Measurements from ENCODE around the gene PLEKHM3. TPM values are rescaled to one million over a fixed set of nuclear protein-coding genes. Genes with fewer than 3 reads are reported as not detected.
A peak's percentile ranks its signal among the peaks of the same experiment; 100 is the strongest.
"Not testable (repeated sequence)": the region's sequence is repeated elsewhere in the genome, so short reads cannot be mapped to it uniquely, and the experiment has no call there.

Gene PLEKHM3
- total and polyA plus RNA-seq, 12 donors: 9.5 to 39.6 (median 21.7) TPM

GRCh38 chr2:207911215-207911614 is 114.1 kb downstream of the PLEKHM3 start:
- H3K27me3 ChIP-seq: no peaks in the 10 kb centered on the region
- intact Hi-C loops (cut with DNase I): no loop called here
- H3K4me3 ChIP-seq: no peak overlapping the region
- DNase-seq: no peak
- H3K4me1 ChIP-seq (replicated peaks in 1 of 2): no peaks in the 10 kb centered on the region
- TF ChIP-seq, protein P1, sequence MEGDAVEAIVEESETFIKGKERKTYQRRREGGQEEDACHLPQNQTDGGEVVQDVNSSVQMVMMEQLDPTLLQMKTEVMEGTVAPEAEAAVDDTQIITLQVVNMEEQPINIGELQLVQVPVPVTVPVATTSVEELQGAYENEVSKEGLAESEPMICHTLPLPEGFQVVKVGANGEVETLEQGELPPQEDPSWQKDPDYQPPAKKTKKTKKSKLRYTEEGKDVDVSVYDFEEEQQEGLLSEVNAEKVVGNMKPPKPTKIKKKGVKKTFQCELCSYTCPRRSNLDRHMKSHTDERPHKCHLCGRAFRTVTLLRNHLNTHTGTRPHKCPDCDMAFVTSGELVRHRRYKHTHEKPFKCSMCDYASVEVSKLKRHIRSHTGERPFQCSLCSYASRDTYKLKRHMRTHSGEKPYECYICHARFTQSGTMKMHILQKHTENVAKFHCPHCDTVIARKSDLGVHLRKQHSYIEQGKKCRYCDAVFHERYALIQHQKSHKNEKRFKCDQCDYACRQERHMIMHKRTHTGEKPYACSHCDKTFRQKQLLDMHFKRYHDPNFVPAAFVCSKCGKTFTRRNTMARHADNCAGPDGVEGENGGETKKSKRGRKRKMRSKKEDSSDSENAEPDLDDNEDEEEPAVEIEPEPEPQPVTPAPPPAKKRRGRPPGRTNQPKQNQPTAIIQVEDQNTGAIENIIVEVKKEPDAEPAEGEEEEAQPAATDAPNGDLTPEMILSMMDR (IDR thresholded peaks at IDR 0.05): no peak
- no peak for TF ChIP-seq POLR2A (IDR thresholded peaks at IDR 0.05)
- 92 to 98% (median 95%) methylated on average over 1 of the region's 1 CpG for WGBS, 4 donors
- H3K27ac ChIP-seq: no peak overlapping the region
- H3K9me3 ChIP-seq (replicated peaks in 1 of 3): no peaks in the 10 kb centered on the region
- no peaks in the 10 kb centered on the region for H3K36me3 ChIP-seq (replicated peaks in 1 of 2)

DNA sequence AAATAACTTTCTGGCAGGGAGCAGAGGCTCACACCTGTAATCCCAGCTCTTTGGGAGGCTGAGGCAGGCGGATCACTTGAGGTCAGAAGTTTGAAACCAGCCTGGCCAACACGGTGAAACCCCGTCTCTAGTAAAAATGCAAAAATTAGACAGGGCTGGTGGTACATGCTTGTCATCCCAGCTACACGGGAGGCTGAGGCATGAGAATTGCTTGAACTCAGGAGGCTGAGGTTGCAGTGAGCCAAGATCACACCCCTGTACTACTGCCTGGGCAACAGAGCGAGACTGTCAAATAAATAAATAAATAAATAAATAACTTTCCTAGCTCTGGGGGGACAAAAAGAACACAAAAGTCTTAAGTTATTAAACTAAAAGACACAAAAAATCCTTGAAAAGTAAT is 118.8 kb downstream of the PLEKHM3 start:
- H3K4me1 ChIP-seq (replicated peaks in 1 of 2); H3K9me3 ChIP-seq (replicated peaks in 1 of 3); H3K4me3 ChIP-seq; H3K27me3 ChIP-seq; H3K27ac ChIP-seq; intact Hi-C loops (cut with DNase I); DNase-seq; H3K36me3 ChIP-seq (replicated peaks in 1 of 2): not testable (repeated sequence)
- 94 to 97% (median 95%) methylated on average over 5 of the region's 5 CpGs for WGBS, 4 donors

GRCh38 chr2:207905546-207905945 is 119.8 kb downstream of the PLEKHM3 start:
- WGBS, 4 donors: 69 to 84% (median 81%) methylated on average over 1 of the region's 1 CpG
- TF ChIP-seq POLR2A (IDR thresholded peaks at IDR 0.05): no peak
- TF ChIP-seq, protein P1 (IDR thresholded peaks at IDR 0.05): no peak
- H3K27ac ChIP-seq: no peak overlapping the region
- H3K36me3 ChIP-seq (replicated peaks in 1 of 2): no peaks in the 10 kb centered on the region
- H3K27me3 ChIP-seq: no peaks in the 10 kb centered on the region
- H3K4me1 ChIP-seq (replicated peaks in 1 of 2): no peaks in the 10 kb centered on the region
- no peak overlapping the region for H3K4me3 ChIP-seq
- H3K9me3 ChIP-seq (replicated peaks in 1 of 3): no peaks in the 10 kb centered on the region
- intact Hi-C loops (cut with DNase I): no loop called here
- DNase-seq: no peak

GRCh38 chr2:207903236-207903635 is 122.1 kb downstream of the PLEKHM3 start:
- no peaks in the 10 kb centered on the region for H3K36me3 ChIP-seq (replicated peaks in 1 of 2)
- no peak overlapping the region for H3K4me3 ChIP-seq
- no peak for DNase-seq
- no peaks in the 10 kb centered on the region for H3K9me3 ChIP-seq (replicated peaks in 1 of 3)
- H3K27ac ChIP-seq: no peak overlapping the region
- WGBS, 4 donors: 92 to 99% (median 97%) methylated on average over 3 of the region's 3 CpGs
- intact Hi-C loops (cut with DNase I): no loop called here
- no peaks in the 10 kb centered on the region for H3K4me1 ChIP-seq (replicated peaks in 1 of 2)
- no peaks in the 10 kb centered on the region for H3K27me3 ChIP-seq
- no peak for TF ChIP-seq POLR2A (IDR thresholded peaks at IDR 0.05)
- TF ChIP-seq, protein P1 (IDR thresholded peaks at IDR 0.05): no peak

DNA sequence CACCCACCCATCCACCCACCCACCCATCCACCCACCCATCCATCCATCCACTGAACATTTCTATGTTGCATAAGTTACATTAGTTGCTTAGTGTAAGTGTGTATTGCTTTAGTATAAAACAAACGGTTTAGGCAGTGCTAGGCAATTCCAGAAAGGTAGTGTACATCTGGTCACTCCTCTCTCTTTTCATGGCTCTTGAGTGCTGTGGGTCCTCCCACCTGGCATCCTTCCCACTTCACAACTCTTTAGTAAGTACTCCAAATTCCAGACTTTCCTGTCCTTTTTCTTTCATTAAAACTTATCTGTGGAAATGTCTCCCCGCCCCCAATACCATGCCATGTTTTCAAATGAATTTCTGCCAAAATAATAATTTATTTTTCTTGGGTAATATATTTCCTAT is 122.5 kb downstream of the PLEKHM3 start:
- intact Hi-C loops (cut with DNase I): no loop called here
- TF ChIP-seq, protein P1 (IDR thresholded peaks at IDR 0.05): no peak
- TF ChIP-seq POLR2A (IDR thresholded peaks at IDR 0.05): no peak
- WGBS, 4 donors: 75 to 91% (median 81%) methylated on average over 2 of the region's 2 CpGs
- H3K4me3 ChIP-seq: no peak overlapping the region
- H3K27me3 ChIP-seq: no peaks in the 10 kb centered on the region
- H3K36me3 ChIP-seq (replicated peaks in 1 of 2): no peaks in the 10 kb centered on the region
- no peak overlapping the region for H3K27ac ChIP-seq
- no peaks in the 10 kb centered on the region for H3K9me3 ChIP-seq (replicated peaks in 1 of 3)
- peaks cover 0 to 1% of the 10 kb centered on the region in 2 donors for H3K4me1 ChIP-seq (replicated peaks in 1 of 2)
- DNase-seq: peak in 1 of 7 donors; percentile 48

Measured in adrenal gland (tissue), 12 donors.